Keratinocyte (primary cell): ENCODE data around the gene LRRC37A2.
"Not testable (repeated sequence)": the region's sequence is repeated elsewhere in the genome, so short reads cannot be mapped to it uniquely, and the experiment has no call there.

Experiments used
- CTCF ChIP-seq, 3 experiments: IDR thresholded peaks in 1 of 3; conservative IDR thresholded peaks in 1 of 3; optimal IDR thresholded peaks in 1 of 3; 2 replicates in 2 of 3; 3 replicates in 1 of 3; pipeline versions ENCODE3 to v1.5.1; 2011; ENCODE audit warnings: low read length in 3 of 3, mild to moderate bottlenecking in 3 of 3, moderate library complexity in 2 of 3, control low read depth in 1 of 3, inconsistent platforms in 1 of 3; ENCODE audit not compliant: insufficient read depth in 2 of 3; ENCODE audit errors: extremely low read depth in 1 of 3
- EZH2 ChIP-seq: IDR thresholded peaks from one replicate; pipeline ENCODE4 v1.6.1; 2012; ENCODE audit warnings: inconsistent platforms, mild to moderate bottlenecking, low read length, moderate library complexity

- not testable (repeated sequence) for TF ChIP-seq CTCF (optimal IDR thresholded peaks at IDR 0.05 in 1 of 3, IDR thresholded peaks at IDR 0.05 in 1 of 3, conservative IDR thresholded peaks at IDR 0.05 in 1 of 3; ENCODE audit: extremely low read depth in 1 of 3, insufficient read depth in 2 of 3, low read length in 3 of 3); EZH2
Observed at GRCh38 chr17:46603125-46603524, 90.9 kb downstream of the LRRC37A2 start.
